NCI-H1694 (cell line): ENCODE measurements around the gene IP6K3.

Source experiments
- DNase-seq: peaks from one replicate; lab custom pipeline; 2025; lab: John Stamatoyannopoulos, UW

IP6K3 gene

DNA sequence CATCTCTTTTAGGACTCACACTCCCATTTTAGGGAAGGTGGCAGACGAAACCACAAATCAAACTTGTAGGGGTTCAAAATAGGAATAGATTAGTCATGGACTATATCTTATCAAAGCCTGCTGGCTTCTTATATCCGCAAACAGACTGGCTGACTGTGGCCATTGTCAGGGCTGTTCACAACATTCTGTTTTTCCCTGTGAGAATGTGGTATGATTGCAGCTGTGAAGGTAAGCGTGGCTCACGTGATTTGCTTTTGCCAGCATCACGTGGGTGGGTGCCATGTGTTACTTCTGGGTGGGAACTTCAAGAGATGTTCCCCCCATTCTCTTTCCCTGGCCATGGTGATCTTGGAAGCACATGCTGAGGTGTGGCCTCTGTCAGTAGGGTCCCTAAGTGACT lies 5.9 kb downstream of the IP6K3 start:
- no peak for DNase-seq

DNA sequence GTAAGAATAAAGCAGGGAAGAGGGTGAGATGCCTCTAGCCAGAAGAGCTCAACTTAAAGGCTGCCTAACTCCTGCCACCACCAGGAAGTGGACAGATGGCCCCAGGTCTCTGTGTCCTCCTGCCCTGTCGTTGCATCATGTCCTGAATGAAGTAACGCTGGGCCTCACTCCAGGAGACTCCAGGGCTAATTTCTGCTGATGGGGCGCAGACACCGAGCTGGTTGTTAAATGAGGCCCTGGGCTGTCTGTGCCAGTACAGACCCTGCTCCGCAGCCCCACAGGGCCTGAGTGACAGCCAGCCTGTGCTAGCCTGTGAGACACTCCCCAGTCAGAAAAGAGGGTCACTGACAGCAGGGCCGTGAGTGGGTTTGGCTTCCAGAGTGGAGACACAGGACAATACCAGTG lies 6.5 kb downstream of the IP6K3 start:
- no peak for DNase-seq

DNA sequence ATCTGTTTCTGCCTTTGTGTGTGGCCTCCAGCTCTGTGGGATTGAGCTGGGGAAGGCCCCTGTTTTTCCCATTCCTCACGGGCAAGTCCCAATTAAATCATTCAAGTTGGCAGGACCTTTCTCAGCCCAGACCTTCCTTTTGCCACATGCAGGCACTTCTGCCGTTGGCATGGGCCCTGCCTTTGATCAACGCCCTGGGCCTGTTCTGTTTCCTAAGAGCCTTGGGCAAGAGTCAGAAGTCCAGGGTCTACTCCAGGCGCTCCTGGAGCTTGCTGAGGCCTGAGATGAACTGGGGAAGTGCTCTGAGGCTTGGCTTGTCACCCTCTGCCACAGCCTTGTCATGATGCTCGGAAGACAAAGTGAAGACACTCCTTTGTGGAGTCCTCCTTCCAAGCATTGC lies 7.1 kb downstream of the IP6K3 start:
- no peak for DNase-seq

DNA sequence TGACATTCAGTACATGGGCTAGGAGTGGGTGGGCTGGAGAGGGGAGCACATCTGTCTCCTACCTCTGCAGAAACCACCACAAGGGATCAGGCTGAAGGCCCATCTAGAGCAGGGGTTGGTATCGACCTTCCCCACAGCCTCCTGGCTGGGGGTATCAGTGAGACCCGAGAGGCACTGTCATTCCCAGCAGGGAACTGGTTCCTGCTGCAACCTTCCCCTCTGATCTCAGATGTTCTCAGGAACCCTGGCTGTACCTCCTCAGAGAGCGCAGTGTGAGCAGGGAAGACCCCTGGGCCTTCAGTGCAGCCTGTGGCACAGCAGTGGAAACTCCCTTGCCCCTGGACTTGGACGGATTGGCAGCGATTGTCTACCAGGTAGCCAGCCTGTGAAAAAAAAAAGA lies 7.8 kb downstream of the IP6K3 start:
- no peak for DNase-seq

DNA sequence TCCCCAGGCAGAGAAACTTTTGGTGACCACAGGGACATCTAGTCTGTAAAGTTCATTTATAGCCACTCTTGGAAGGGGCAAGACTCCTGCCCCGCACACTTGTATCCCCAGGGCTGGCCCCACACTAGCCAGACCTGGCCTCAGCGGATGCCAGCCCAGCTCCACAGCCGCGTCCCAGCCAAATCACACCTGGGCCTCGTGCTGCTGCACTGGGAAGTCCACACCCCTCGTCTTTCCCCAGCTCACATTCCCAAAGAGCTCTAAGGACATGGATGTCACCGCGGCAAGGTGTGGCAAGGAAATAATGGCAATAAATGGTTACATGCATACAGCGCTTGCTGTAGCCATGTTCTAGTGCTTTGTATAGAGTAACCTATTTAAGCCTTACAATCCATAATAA lies 8.6 kb downstream of the IP6K3 start:
- no peak for DNase-seq

DNA sequence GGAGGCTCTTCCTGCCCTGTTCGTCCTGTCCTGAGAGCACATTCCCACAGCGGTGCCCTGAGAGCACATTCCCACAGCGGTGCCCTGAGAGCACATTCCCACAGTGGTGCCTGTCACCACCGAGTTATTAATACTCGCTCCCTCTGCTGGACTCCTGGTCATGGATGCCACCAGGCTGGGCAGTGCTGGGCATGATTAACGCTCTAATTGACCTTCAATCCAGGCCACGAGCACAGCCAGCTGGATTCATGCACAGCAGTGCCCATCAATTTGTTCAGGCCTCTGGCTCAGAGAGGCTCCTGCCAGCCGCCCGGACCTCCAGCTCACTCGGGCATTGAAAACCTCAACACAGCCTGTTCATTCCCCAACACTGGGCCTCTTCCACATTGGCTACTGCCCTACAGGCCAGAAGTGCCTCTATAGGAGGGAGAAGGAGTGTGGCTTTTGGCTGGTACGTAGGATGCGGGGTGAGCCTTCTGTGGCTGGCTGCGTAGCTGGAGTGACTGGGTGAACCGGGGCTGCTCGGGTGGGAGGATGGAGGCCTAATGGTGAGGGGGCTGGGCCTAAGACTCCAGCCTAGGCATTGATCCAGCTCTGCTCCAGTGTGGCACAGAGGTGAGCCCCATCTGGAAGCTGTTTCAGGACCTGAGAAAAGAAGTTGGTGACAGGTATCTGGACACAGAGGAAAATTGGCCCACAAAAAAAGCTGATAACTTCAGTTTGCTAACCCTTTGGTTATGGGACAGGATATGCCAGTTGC lies 9.3 kb downstream of the IP6K3 start:
- DNase-seq, result no peak

DNA sequence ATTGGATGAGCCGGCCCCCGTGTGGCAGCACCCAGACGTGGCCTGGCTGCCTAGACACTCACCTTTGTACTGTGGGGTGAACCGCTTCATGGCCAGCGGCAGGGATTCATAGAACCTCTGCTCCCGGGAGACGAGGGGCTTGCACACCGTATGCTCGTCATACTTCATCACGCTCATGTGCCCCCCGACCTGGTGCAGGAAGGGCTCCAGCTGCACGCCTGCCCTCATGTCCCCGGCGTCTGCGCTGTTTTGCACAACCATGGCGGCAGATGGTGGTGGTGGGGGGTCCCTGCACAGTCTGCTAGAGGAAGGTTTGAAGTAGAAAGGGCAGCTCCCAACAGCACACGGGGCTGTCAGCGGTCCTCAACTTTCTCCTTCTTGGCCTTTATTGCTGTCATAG lies 11.5 kb downstream of the IP6K3 start:
- DNase-seq, result no peak

DNA sequence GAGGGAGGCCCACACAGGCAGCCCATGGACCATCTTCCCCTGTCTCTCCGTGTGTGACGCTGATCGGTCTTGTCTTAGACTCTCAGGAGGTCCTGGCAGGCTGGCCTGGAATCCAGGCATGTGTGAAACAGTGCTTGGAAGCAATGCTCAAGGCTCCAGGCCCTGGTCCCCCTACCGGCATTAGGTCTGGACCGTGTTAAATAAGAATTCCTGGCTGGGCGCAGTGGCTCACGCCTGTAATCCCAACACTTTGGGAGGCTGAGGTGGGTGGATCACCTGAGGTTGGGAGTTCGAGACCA lies 13.0 kb downstream of the IP6K3 start:
- DNase-seq, result no peak

DNA sequence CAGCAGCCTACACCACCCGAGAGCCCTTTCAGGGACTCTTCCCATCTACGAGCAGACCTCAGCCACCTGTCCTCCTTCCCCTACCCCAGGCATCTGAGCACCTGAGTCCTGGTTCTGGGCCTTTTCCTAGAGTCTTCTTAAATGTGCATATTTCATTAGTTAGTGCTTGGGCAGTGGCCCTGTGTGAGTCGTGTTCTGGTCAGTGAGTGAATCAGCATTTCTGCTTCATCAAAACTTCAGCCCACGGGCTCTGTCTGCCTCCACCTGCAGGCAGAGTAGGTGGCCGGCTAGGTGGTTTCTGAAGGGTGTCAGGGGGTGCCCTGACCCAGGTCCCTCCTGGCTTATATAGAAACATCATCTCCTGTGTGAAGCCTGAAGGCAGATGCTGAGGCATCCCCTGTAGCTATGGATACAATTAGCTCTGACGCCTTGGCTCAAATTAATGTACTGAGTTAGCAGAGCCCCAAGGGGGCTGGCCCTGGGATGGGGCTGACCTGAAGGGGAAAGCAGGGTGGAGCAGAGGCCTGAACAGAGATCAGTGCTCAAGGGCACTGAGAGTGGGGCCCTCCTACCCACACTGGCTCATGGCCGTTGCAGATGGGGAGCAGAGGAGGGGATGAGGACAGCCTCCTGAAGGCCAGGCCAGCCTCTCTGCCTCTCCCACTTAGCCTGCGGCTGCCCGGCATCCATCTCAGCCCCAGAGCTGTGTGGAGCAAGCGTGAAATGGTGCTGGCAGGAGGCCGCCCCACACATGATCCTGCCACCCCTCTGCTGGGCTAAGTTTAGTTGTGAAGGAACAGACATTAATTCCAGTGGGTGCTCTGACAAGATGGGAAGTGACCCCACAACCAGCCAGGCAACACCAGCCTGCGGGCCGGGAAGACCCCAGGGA lies 13.6 kb downstream of the IP6K3 start:
- no peak for DNase-seq

DNA sequence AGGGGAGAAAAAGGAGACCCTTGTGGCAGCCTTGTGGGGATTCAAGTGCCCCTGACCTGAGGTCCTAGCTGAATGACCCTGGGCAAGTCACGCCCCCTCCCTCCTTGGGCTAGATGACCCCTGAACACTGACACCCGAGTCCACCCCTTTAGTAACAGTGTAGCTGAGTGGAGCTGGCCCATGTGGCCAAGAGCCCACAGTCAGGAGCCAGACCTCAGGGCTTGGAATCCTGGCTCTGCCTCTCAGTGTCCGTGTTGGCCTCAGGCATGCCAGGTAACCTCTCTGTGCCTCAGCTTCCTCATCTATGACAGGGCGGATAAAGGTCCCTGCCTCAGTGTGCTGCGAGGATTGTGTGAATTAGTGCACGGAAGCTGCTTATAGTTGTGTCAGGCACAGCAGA lies 14.3 kb downstream of the IP6K3 start:
- no peak for DNase-seq

DNA sequence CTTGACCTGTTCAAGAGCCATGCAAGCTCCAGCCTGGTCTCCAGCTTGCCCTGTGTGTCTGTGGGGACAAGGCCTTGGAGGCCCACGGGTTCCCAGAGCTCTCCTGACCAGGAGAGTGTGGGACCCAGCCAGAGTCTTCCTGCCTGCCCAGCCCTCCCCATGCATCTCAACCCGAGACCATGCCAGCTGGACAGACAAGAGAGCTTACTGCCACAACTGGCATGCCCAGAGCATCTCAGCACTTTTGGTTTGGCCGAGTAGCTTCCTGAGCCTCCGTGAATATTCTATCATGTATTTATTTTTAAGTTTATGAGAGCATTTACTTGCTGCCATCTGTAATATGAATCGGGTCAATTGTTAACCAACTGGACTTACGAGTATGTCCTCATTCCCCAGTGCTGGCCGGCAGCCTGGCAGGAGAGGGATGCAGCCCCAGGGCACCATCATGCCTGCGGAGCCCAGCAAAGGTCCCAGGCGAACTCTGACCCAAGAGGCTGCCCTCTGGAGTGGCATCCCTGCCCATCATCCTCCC lies 14.9 kb downstream of the IP6K3 start:
- no peak for DNase-seq

DNA sequence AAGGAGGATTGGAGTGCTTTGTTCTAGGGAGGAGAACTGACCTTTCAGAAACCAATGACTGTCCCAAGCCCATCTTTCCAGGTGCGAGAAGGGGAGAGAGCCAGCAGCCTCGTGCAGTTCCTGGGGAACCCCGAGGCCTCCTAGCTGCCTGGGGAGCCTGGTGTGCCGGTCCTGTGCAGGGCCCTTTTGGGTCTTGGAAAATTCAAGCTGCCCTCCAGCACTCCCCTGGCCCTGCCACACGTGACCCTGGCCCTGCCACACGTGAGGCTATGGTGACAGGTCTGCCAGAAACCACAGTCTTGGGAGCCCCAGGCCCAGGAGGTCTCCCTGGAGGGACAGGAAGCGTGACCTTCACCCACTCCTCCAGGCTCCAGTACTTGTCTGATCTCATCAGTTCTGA lies 15.7 kb downstream of the IP6K3 start:
- DNase-seq, result no peak

DNA sequence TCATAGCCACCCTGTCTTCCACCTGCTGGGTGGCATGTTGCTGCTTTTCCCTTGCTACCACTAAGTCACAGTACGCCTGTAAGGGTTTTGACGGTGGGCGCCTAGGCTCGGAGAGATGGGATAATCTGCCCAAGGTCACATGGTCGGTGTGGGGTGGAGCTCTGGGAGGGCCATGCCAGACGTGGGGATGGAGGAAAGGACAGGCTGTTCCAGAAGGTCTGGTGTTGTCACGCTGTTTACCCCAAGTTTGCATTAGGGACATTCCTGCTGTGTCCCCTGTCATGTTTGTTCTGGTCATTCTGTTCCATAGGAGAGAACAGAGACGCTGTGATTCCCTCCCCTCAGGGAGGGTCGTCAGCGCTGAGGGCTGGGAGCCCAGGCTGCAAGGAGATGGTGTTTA lies 16.1 kb downstream of the IP6K3 start:
- no peak for DNase-seq

DNA sequence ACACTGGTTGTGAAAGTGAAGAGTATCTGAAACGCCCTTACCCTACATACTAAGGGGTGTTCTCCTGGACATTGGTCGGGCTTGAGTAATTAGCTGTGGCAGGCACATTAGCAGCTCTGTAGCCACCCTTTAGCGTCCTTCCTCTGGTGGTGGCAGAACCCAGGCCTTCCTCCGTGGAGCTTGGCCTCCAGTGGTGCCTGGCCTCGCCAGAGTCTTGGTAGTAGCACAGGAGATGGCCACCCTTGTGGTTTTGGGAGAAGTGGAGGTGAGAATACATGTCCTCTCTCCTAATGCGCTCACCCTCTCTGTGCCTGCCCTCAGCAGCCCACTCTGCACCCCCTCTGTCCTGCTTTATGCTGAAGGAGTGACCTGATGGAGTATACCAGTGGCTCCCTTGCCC lies 17.6 kb downstream of the IP6K3 start:
- DNase-seq, result no peak

DNA sequence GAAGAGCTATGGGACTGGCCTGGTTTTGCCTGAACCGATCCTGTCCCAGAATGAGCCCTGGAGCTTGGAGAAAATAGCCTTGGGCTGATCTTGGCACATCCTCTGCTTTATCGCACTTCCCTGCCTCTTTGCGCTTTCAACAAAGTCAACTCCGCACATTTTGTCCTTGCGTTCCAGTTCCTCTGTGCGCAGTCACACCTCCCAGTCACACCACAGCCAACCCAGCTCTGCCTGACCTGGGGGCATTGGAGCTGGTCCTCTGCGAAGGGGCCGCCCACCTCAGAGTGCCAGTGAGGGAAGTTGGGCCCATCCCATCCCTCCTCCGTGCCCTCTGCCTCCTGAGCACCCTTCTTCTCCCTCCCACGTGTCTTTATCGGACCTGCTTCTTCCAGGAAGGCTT lies 18.3 kb downstream of the IP6K3 start:
- DNase-seq, result no peak

DNA sequence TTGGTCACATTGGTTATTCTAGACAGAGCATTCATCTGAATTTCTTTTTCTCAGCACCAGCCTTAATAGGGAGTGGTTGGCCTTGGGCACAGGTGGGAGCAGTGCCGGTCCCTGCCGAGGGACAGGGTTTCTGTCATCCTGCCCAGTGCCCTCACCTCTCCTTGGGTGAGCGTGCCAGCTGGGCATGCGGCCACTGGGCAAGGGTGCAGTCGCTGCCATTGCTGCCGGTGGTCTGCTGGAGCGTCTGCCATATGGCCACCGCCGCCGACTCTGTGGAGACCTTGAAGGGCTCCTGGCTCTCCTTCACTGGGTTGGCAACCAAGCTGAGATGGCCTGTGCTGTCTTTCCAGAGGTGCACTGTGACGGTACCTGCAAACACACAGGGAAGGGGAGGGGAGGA lies 18.8 kb downstream of the IP6K3 start:
- no peak for DNase-seq

DNA sequence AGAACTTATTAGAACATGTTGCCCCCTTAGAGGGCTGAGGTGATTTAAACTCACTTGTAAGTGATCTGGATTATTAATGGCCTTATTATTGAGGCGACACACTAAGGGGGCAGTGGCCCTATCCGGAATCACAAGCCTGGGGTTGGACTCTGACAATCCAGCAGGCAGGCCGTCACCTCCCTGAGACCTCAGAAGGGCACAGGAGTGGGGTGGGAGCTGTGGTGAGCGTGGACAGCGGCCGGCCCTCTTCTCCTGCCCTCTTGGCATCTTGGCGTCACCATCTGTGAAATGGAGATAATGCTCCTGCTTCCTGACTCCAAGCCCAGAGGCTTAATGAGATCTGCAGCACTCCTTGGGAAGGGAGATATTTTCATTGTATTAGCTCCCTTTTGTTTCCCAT lies 19.6 kb downstream of the IP6K3 start:
- DNase-seq, result no peak

DNA sequence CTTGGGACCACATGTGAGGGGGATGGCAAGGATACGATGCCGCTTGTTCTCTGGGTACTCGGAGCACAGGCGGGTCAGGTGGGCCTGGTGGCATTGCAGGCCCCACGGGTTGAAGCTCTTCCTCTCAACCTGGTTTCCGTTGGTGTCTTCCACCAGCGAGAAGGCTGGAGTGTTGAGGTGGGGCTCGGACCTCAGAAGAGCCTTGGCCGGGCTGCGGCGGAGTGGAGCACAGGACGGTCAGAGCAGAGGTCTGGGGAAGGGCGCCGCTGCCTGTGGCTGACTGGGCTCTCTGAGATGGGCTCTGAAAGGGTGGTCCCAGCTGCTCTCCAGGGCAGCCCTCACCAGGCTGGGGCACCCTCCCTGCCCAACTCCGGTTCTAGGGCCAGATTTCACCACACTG lies 20.0 kb downstream of the IP6K3 start:
- DNase-seq, result no peak

DNA sequence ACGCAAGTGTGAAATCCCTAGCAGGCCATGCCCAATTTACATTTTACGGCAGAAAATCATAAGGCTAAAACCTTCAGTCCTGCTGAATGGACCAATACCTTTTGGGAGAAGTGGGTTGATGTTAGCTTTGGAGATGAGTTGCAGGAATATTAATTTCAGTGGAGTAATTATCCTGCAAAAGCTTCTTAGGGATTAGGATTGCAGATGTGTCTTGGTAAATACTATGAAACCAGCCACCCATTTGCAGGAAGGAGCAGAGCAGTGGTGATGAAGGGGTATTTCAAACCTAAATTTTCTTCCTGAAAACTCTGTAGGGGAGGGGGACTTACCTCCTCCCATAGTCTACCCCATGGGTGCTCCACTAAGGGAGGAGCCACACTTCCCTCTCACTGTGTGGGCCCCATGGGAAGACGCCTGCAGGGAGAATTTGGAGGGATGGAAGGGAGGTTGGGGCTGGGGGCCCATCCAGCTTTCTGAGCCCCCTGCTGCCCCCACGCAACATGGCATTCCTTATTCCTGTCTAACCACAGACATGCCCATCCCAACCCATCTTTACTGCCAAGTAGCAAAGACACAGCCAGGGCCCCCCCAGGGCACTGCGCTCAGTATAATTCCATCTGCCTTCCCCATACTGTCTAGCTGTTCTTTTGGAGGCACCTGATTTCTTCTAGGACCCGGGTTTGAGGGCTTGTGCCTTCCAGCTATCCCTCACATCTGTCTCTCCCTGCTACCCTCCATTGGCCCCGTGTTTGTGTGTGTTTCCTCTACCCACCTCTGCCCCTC lies 20.6 kb downstream of the IP6K3 start:
- no peak for DNase-seq

DNA sequence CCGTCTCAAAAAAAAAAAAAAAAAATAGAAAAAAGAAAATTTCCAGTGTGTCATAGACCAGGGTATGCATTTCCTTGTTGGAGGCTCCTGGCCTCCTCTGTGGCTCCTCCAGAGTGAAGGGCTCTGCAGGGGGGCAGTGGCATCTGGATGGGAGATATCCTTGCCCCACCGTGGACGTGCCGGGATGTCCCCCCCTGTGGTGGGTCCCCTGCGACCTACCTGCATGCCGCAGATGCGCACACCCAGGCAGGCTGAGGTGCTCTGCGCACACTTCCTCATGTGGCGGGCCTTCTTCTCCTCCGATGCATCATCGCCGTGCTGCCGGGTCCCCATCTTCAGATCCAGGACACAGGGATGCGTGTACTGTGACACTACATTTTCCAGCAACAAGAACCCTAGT lies 21.5 kb downstream of the IP6K3 start:
- DNase-seq, result no peak

DNA sequence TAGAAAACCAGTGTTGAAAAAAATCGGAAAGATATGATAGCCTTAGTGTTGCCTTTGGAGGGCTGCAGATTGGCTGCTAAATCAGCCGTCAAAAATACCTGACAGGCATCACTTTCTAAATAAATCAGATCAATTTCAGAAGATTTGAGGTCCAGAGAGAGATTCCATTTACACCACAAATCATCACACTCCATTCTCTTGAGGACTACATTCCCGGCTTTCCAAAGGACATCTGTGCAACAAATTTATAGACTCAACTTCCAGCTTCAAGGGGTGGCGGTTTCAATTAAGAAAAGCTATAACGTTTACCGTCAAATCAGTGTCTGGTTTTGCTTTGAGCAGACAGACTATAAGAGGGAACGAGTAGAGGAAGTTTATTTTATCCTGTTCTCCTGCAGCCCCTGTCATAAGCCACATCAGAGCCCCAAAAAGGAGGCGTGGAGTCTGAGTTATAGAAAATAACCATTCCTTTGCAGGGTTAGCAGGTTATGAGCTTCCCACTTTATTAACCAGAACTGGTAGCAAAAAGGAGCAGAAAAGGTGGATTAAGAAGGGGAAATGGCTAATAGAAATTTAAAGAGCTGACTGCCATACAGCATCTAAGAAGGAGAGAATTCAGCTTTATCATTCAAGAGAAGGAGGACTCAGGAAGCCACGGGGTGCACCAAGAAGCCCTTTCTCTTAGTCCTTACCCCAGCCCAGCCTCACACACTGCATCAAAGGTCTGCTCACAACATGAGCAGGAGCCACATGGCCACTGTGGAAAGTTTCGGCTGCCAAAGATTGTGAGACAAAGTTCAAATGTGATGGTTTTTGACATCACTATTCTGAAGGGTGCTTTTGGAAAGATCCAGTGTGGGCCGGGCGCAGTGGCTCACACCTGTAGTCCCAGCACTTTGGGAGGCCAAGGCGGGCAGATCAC lies 22.3 kb downstream of the IP6K3 start:
- DNase-seq, result no peak
